HG03103 (cell line): Measurements from ENCODE around the gene ANKH.

Experiments used
- ATAC-seq: cut with Tn5 transposase; IDR thresholded peaks from one replicate; pipeline ENCODE4 v1.9.1; 2021; ENCODE audit warnings: low read depth; ENCODE audit not compliant: unreplicated experiment

ANKH gene

GRCh38 chr5:14699807-14700400, 171.7 kb downstream of the ANKH start:
- ATAC-seq, result no peak

GRCh38 chr5:14699159-14699558, 172.4 kb downstream of the ANKH start:
- no peak for ATAC-seq

- ATAC-seq, result no peak
Observed at GRCh38 chr5:14698495-14698894, 173.1 kb downstream of the ANKH start.

GRCh38 chr5:14696851-14697250, 174.7 kb downstream of the ANKH start:
- ATAC-seq, result no peak

- ATAC-seq, result no peak
Observed at GRCh38 chr5:14696057-14696456, 175.5 kb downstream of the ANKH start.

- no peak for ATAC-seq
Observed at GRCh38 chr5:14695152-14695551, 176.4 kb downstream of the ANKH start.

- ATAC-seq, result no peak
Observed at GRCh38 chr5:14693070-14693469, 178.5 kb downstream of the ANKH start.

GRCh38 chr5:14687023-14687665, 184.4 kb downstream of the ANKH start:
- no peak for ATAC-seq

GRCh38 chr5:14686517-14686916, 185.1 kb downstream of the ANKH start:
- no peak for ATAC-seq

- ATAC-seq, result peak; percentile 67
Observed at GRCh38 chr5:14685757-14686156, 185.8 kb downstream of the ANKH start.

GRCh38 chr5:14684757-14685156, 186.8 kb downstream of the ANKH start:
- no peak for ATAC-seq

GRCh38 chr5:14683906-14684455, 187.6 kb downstream of the ANKH start:
- ATAC-seq, result no peak

GRCh38 chr5:14681236-14681752, 190.3 kb downstream of the ANKH start:
- ATAC-seq, result no peak

GRCh38 chr5:14679595-14679994, 192.0 kb downstream of the ANKH start:
- ATAC-seq, result no peak

GRCh38 chr5:14678773-14679334, 192.7 kb downstream of the ANKH start:
- ATAC-seq, result no peak

GRCh38 chr5:14676320-14676719, 195.3 kb downstream of the ANKH start:
- ATAC-seq, result peak; percentile 39

GRCh38 chr5:14675865-14676300, 195.7 kb downstream of the ANKH start:
- ATAC-seq, result peak; percentile 40

- peak; percentile 1 for ATAC-seq
Observed at GRCh38 chr5:14674983-14675854, 196.4 kb downstream of the ANKH start.

- no peak for ATAC-seq
Observed at GRCh38 chr5:14673443-14673842, 198.1 kb downstream of the ANKH start.

- no peak for ATAC-seq
Observed at GRCh38 chr5:14672484-14673394, 198.8 kb downstream of the ANKH start.
